Spleen (tissue), 11 donors: Measurements from ENCODE around the gene PLEKHA4. TPM values are rescaled to one million over a fixed set of nuclear protein-coding genes. Genes with fewer than 3 reads are reported as not detected.

Experiments
- DNase-seq: peaks from one replicate; pipeline ENCODE4 v3.0.0-alpha.2; 2020
- H3K27ac ChIP-seq, 8 donors: fragments of 200-600 bp; sonication (generic) in 7 of 8; 1 replicate in 4 of 8; 2 replicates in 4 of 8; pipeline versions ENCODE4 v1.5.0 to v1.8.0; 2016 to 2021; ENCODE audit warnings: inconsistent platforms in 4 of 8, mild to moderate bottlenecking in 4 of 8, moderate library complexity in 1 of 8
- H3K27me3 ChIP-seq, 7 donors: fragments of 200-600 bp; sonication (generic) in 6 of 7; replicated peaks in 1 of 7; 1 replicate in 4 of 7; 2 replicates in 3 of 7; pipeline versions ENCODE4 v1.5.0 to v1.8.0; 2016 to 2021; ENCODE audit warnings: inconsistent platforms in 3 of 7, mild to moderate bottlenecking in 1 of 7
- H3K36me3 ChIP-seq, 6 donors: fragments of 200-600 bp; sonication (generic) in 5 of 6; 1 replicate in 4 of 6; 2 replicates in 2 of 6; pipeline versions ENCODE4 v1.5.0 to v1.8.0; 2016 to 2021; ENCODE audit warnings: inconsistent platforms in 2 of 6
- H3K4me1 ChIP-seq, 6 donors: fragments of 200-600 bp; sonication (generic) in 5 of 6; 1 replicate in 3 of 6; 2 replicates in 3 of 6; pipeline versions ENCODE4 v1.5.0 to v1.8.0; 2016 to 2021; ENCODE audit warnings: inconsistent platforms in 3 of 6
- H3K4me3 ChIP-seq, 8 donors: fragments of 200-600 bp; sonication (generic) in 7 of 8; 1 replicate in 4 of 8; 2 replicates in 4 of 8; pipeline versions ENCODE4 v1.5.0 to v1.8.0; 2016 to 2021; ENCODE audit warnings: inconsistent platforms in 4 of 8, mild to moderate bottlenecking in 4 of 8, moderate library complexity in 2 of 8
- H3K9me3 ChIP-seq, 8 donors: fragments of 200-600 bp; sonication (generic) in 7 of 8; 1 replicate in 4 of 8; 2 replicates in 4 of 8; pipeline versions ENCODE4 v1.5.0 to v1.8.0; 2016 to 2021; ENCODE audit warnings: inconsistent platforms in 4 of 8
- POLR2A ChIP-seq, 3 donors: fragments of 450-650 bp; IDR thresholded peaks; one replicate each; pipeline ENCODE4 v1.5.1; 2017; ENCODE audit warnings: antibody characterized with exemption in 3 of 3, mild to moderate bottlenecking in 1 of 3
- POLR2AphosphoS5 ChIP-seq, 3 donors: sonication (generic); formaldehyde crosslinking; IDR thresholded peaks; one replicate each; pipeline ENCODE4 v1.5.1; 2017; ENCODE audit warnings: antibody characterized with exemption in 3 of 3
- WGBS, 5 donors: extraction: QIAGEN DNeasy Blood & Tissue Kit in 3 of 5; methylation state at CpG; one replicate each; pipeline versions ENCODE4 v1.1.5 to v1.1.7; 2013 to 2018; 5-methylcytosine and 5-hydroxymethylcytosine counted together
- intact Hi-C: fragments of 100-400 bp; cut with DNase I; formaldehyde crosslinking; loops from one replicate; pipeline ENCODE4 v1.15.0; 2023; ENCODE audit warnings: low total_unique reads
- polyA plus RNA-seq, 3 donors: library from polyadenylated mRNA; stranded (reverse); fragments of 200-250 nt; gene quantifications; one replicate each; pipeline ENCODE4 v1.2.1, GENCODE V29; 2013
- total RNA-seq, 7 donors: library from RNA; depleted of rRNA in 3 of 7; stranded (reverse); fragments of >200 nt in 3 of 7; fragmentation: NEBNext Ultra II Directional in 4 of 7; extraction: Animal tissue kit (Norgen Biotek cat#: 25700) in 4 of 7; gene quantifications; one replicate each; pipeline versions ENCODE4 v1.1.0 to v1.2.1, GENCODE V29; 2016 to 2021
- TF ChIP-seq, protein P1 (sequence below), 11 experiments: fragments of 200-600 bp in 7 of 11; fragments of 450-650 bp in 4 of 11; sonication (generic) in 4 of 11; IDR thresholded peaks in 8 of 11; conservative IDR thresholded peaks in 3 of 11; 1 replicate in 7 of 11; 2 replicates in 4 of 11; pipeline versions ENCODE4 v1.4.0 to v1.8.0; 2016 to 2021; ENCODE audit warnings: antibody characterized with exemption in 11 of 11, inconsistent platforms in 4 of 11, mild to moderate bottlenecking in 1 of 11
- donor health status: healthy with polysubstance abuse.
- donor health status: DM: no; HTN: no; CAD: no; lungs with moderate emphysema.
- donor health status: DM: no; HTN: no; CAD: no.
- donor health status: Bipolar disorder and iron deficiency.
- donor health status: healthy.
- donor health status: DM: no; HTN: no; CAD: no.
- donor health status: DM: yes; HTN: yes; CAD: no.

Gene PLEKHA4
- total and polyA plus RNA-seq, 10 donors, result 8.6 to 24.2 (median 14.9) TPM

DNA sequence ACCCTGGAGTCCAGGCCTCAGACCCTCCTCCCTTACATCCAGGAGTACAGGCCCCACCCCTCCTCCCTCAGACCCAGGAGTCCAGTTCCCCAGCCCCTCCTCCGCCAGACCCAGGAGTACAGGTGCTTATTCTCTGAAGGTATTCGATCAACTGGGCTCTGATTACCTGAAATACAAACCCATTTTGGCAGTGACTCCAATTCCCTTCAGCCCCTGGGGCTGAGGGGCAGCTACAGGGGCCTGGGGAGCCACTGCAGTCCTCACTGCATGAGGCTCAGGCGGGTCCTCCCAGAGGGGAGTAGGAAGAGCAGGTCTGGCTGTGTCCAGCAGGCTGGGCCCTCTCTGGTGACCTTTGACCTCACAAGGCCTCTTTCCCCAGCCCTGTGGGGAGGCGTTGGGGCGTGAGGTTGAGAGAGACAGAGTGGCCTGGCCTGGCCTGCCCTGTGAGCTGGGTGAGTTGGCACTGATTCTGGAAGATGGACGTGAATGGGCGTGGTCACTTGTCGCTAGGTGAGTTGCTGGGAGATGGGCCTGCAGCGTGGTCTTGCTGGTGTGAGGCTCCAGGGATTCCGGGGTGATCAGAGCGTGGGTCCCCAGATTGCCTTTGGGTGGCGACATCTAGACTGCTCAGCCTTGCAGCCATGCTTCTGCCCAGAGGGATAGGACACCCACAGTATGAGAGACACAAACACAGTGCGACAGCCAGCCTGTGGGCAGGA is 60.7 kb downstream of the PLEKHA4 start:
- TF ChIP-seq POLR2AphosphoS5 (IDR thresholded peaks at IDR 0.05), result no peak
- TF ChIP-seq, protein P1, sequence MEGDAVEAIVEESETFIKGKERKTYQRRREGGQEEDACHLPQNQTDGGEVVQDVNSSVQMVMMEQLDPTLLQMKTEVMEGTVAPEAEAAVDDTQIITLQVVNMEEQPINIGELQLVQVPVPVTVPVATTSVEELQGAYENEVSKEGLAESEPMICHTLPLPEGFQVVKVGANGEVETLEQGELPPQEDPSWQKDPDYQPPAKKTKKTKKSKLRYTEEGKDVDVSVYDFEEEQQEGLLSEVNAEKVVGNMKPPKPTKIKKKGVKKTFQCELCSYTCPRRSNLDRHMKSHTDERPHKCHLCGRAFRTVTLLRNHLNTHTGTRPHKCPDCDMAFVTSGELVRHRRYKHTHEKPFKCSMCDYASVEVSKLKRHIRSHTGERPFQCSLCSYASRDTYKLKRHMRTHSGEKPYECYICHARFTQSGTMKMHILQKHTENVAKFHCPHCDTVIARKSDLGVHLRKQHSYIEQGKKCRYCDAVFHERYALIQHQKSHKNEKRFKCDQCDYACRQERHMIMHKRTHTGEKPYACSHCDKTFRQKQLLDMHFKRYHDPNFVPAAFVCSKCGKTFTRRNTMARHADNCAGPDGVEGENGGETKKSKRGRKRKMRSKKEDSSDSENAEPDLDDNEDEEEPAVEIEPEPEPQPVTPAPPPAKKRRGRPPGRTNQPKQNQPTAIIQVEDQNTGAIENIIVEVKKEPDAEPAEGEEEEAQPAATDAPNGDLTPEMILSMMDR (IDR thresholded peaks at IDR 0.05 in 8 of 11, conservative IDR thresholded peaks at IDR 0.05 in 3 of 11), result no peak
- no peak for TF ChIP-seq POLR2A (IDR thresholded peaks at IDR 0.05)
- Histone ChIP-seq H3K27me3 (peaks cover 0 to 8% (median 0%) of the 10 kb centered on the region in 7 donors), H3K4me1 (peaks cover 15 to 38% (median 26%) of the 10 kb centered on the region in 6 donors), H3K27ac (no peak overlapping the region), H3K36me3 (peaks cover 0 to 13% (median 0%) of the 10 kb centered on the region in 6 donors), H3K9me3 (no peaks in the 10 kb centered on the region), H3K4me3 (no peak overlapping the region)
- DNase-seq, result no peak
- intact Hi-C loops, result no loop called here
- 91 to 93% (median 91%) methylated on average over 7 to 13 of the region's 13 CpGs for WGBS, 5 donors

DNA sequence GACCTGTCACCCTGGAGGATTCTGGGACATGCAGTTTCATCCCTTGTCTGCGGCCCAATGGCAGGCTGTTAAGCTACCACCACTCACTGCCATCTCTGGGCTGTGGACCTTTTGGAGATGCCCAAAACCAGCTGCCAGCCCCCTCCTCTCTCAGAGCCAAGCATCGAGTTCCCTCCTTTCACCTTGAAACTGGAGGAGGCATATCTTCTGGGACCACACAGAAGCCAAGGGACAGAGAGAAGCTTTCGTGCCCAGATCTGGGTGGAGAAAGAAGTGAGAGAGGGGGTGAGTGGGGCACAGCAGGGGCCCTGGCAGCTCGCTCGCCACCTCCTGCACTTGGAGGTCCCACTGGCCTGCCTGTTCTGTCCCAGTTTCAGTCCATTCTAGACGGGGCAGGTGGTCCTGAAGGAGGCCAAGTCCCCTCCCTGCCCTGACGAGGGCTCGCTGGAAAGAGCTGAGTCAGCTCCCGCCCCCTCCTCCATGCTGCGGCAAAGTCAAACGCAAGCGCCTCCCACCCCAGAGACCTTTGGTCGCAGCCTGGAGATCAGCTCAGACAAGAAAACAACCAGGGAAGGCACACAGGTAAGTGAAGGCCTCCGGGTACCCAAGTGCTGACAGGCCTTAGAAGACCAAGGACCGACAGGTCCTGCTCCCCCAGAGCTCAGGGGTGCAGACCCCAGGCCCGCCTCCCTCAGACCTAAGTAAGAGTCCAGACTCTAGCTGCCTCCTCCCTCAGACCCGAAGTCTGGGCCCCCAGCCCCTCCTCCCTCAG is 61.4 kb downstream of the PLEKHA4 start:
- TF ChIP-seq, protein P1 (IDR thresholded peaks at IDR 0.05 in 8 of 11, conservative IDR thresholded peaks at IDR 0.05 in 3 of 11), result no peak
- TF ChIP-seq POLR2A (IDR thresholded peaks at IDR 0.05), result no peak
- TF ChIP-seq POLR2AphosphoS5 (IDR thresholded peaks at IDR 0.05), result no peak
- Histone ChIP-seq H3K9me3 (no peaks in the 10 kb centered on the region), H3K4me1 (peaks cover 15 to 31% (median 21%) of the 10 kb centered on the region in 6 donors), H3K4me3 (no peak overlapping the region), H3K27ac (no peak overlapping the region), H3K36me3 (peaks cover 0 to 13% (median 0%) of the 10 kb centered on the region in 6 donors), H3K27me3 (peaks cover 0 to 4% (median 0%) of the 10 kb centered on the region in 7 donors)
- DNase-seq, result no peak
- 78 to 94% (median 85%) methylated on average over 16 to 17 of the region's 17 CpGs for WGBS, 5 donors
- intact Hi-C loops, result no loop called here

DNA sequence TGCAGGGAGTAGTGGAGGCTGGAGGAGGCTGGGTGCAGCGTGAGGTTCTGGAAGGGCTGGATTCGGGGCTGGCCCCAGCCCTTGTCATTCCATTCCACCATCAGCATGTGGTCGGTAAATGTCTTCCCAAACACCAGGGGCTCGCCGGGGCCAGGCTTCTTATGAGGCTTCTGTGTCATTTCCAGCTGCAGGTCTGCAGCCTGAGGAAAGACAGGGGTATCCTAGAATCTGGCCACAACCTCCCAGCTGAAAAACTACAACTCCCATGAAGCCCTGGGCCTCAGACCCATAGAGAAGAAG is 61.9 kb downstream of the PLEKHA4 start:
- Histone ChIP-seq H3K4me3 (no peak overlapping the region), H3K27me3 (no peaks in the 10 kb centered on the region), H3K4me1 (peaks cover 11 to 25% (median 16%) of the 10 kb centered on the region in 6 donors), H3K27ac (no peak overlapping the region), H3K9me3 (no peaks in the 10 kb centered on the region), H3K36me3 (peaks cover 0 to 13% (median 0%) of the 10 kb centered on the region in 6 donors)
- no peak for TF ChIP-seq POLR2AphosphoS5 (IDR thresholded peaks at IDR 0.05)
- TF ChIP-seq, protein P1 (IDR thresholded peaks at IDR 0.05 in 8 of 11, conservative IDR thresholded peaks at IDR 0.05 in 3 of 11), result no peak
- TF ChIP-seq POLR2A (IDR thresholded peaks at IDR 0.05), result no peak
- intact Hi-C loops, result no loop called here
- 79 to 92% (median 85%) methylated on average over 5 of the region's 5 CpGs for WGBS, 5 donors
- no peak for DNase-seq

DNA sequence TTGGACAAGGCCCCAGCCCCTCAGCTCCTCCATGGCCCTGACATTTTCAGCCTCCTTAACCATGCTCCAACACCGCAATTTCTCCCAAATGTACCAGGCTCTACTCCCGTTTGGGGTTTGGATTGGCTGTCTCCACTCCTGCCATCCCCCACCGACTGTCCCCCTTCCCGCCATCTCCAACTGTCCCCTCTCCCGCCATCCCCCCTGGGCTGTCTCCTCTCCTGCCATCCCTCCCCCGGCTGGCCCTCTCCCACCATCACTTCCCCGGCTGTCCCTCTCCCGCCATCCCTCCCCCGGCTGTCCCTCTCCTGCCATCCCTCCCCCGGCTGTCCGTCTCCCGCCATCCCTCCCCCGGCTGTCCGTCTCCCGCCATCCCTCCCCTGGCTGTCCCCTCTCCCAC is 63.0 kb downstream of the PLEKHA4 start:
- Histone ChIP-seq H3K4me3 (no peak overlapping the region), H3K4me1 (peaks cover 6 to 15% (median 11%) of the 10 kb centered on the region in 6 donors), H3K27me3 (no peaks in the 10 kb centered on the region), H3K9me3 (no peaks in the 10 kb centered on the region), H3K27ac (no peak overlapping the region), H3K36me3 (peaks cover 0 to 13% (median 0%) of the 10 kb centered on the region in 6 donors)
- intact Hi-C loops, result no loop called here
- WGBS, 5 donors, result 90 to 98% (median 93%) methylated on average over 14 to 15 of the region's 15 CpGs
- TF ChIP-seq, protein P1 (IDR thresholded peaks at IDR 0.05 in 8 of 11, conservative IDR thresholded peaks at IDR 0.05 in 3 of 11), result no peak
- no peak for TF ChIP-seq POLR2AphosphoS5 (IDR thresholded peaks at IDR 0.05)
- TF ChIP-seq POLR2A (IDR thresholded peaks at IDR 0.05), result no peak
- DNase-seq, result no peak
